SU-DHL-6 (cell line): ENCODE data around the gene LMOD2.

Experiments
- H2AFZ ChIP-seq: fragments of 200-600 bp; sonication (generic); 2 replicates; pipeline ENCODE4 v1.6.1; 2014; ENCODE audit warnings: low read depth, mild to moderate bottlenecking, moderate library complexity, mixed read lengths, antibody characterized with exemption, low read length; ENCODE audit not compliant: severe bottlenecking
- H3F3A ChIP-seq: fragments of 200-600 bp; shearing (Covaris generic); 2 replicates; pipeline ENCODE4 v1.6.0; 2016; ENCODE audit warnings: antibody characterized with exemption, mild to moderate bottlenecking; ENCODE audit not compliant: insufficient read depth
- H3K27ac ChIP-seq: fragments of 200-600 bp; sonication (generic); 2 replicates; pipeline ENCODE4 v1.5.1; 2016; ENCODE audit warnings: low read depth, mild to moderate bottlenecking, low read length, moderate library complexity, mixed read lengths
- H3K27me3 ChIP-seq: fragments of 200-600 bp; sonication (generic), shearing (Covaris generic); 2 replicates; pipeline ENCODE4 v1.6.0; 2014; ENCODE audit warnings: mild to moderate bottlenecking, low read length
- H3K36me3 ChIP-seq: fragments of 200-600 bp; sonication (generic); 2 replicates; pipeline ENCODE4 v1.6.1; 2014; ENCODE audit warnings: mild to moderate bottlenecking, low read length, mixed read lengths
- H3K4me2 ChIP-seq: fragments of 300-600, 200-600 bp; shearing (Covaris generic), sonication (generic); 2 replicates; pipeline ENCODE4 v1.6.0; 2014; ENCODE audit warnings: low read length, low read depth, mild to moderate bottlenecking; ENCODE audit not compliant: poor library complexity, severe bottlenecking
- H3K4me3 ChIP-seq: fragments of 200-600 bp; sonication (generic); 2 replicates; pipeline ENCODE4 v1.5.1; 2014; ENCODE audit warnings: antibody characterized with exemption, low read length, mild to moderate bottlenecking, mixed read lengths; ENCODE audit not compliant: insufficient read depth, poor library complexity, severe bottlenecking
- H3K79me2 ChIP-seq: fragments of 200-600 bp; sonication (generic); 2 replicates; pipeline ENCODE4 v1.6.1; 2014; ENCODE audit warnings: mild to moderate bottlenecking, low read length, moderate library complexity; ENCODE audit not compliant: insufficient read depth
- H3K9ac ChIP-seq: fragments of 200-600 bp; sonication (generic); 2 replicates; pipeline ENCODE4 v1.7.0; 2014; ENCODE audit warnings: mild to moderate bottlenecking, low read length
- H3K9me2 ChIP-seq: fragments of 200-600 bp; sonication (generic); replicated peaks from 2 replicates; pipeline ENCODE4 v1.6.1; 2014; ENCODE audit warnings: low read length; ENCODE audit not compliant: insufficient read depth
- H3K9me3 ChIP-seq: fragments of 200-600 bp; sonication (generic); 2 replicates; pipeline ENCODE4 v1.6.1; 2014; ENCODE audit warnings: low read length, mixed read lengths; ENCODE audit not compliant: insufficient read depth
- H4K20me1 ChIP-seq: fragments of 200-600 bp; sonication (generic); 2 replicates; pipeline ENCODE4 v1.6.1; 2014; ENCODE audit warnings: low read depth, mild to moderate bottlenecking, antibody characterized with exemption, low read length, moderate library complexity, mixed read lengths
- CTCF ChIP-seq: fragments of 200-600 bp; sonication (generic); IDR thresholded peaks from one replicate; pipeline ENCODE4 v1.5.1; 2017; ENCODE audit warnings: antibody characterized with exemption, mild to moderate bottlenecking, low read length, moderate library complexity; ENCODE audit not compliant: insufficient read depth, poor library complexity, severe bottlenecking
- EZH2phosphoT487 ChIP-seq: fragments of 200-600 bp; sonication (generic), shearing (Covaris generic); conservative IDR thresholded peaks from 2 replicates; pipeline ENCODE4 v1.6.1; 2018; ENCODE audit warnings: mild to moderate bottlenecking, antibody characterized with exemption, low read length, moderate library complexity, mixed read lengths

The LMOD2 gene

GRCh38 chr7:123635551-123636359, 19.9 kb upstream of the LMOD2 start:
- Histone ChIP-seq H3K9me3 (no peaks in the 10 kb centered on the region), H3K9ac (no peak overlapping the region), H3F3A (no peaks in the 10 kb centered on the region), H3K27ac (no peak overlapping the region), H3K9me2 (no peaks in the 10 kb centered on the region), H3K4me3 (no peak overlapping the region), H3K4me2 (no peak overlapping the region), H4K20me1 (no peaks in the 10 kb centered on the region), H3K27me3 (no peaks in the 10 kb centered on the region), H3K36me3 (no peaks in the 10 kb centered on the region), H3K79me2 (no peaks in the 10 kb centered on the region), H2AFZ (no peak overlapping the region)
- TF ChIP-seq EZH2phosphoT487 (no peak), CTCF (peak; percentile 9)

GRCh38 chr7:123637203-123637602, 18.5 kb upstream of the LMOD2 start:
- Histone ChIP-seq H4K20me1 (no peaks in the 10 kb centered on the region), H3K9me3 (no peaks in the 10 kb centered on the region), H3K9me2 (no peaks in the 10 kb centered on the region), H3K79me2 (no peaks in the 10 kb centered on the region), H3K27ac (no peak overlapping the region), H3K9ac (no peak overlapping the region), H3K4me2 (no peak overlapping the region), H2AFZ (no peak overlapping the region), H3F3A (no peaks in the 10 kb centered on the region), H3K27me3 (no peaks in the 10 kb centered on the region), H3K4me3 (no peak overlapping the region), H3K36me3 (no peaks in the 10 kb centered on the region)
- TF ChIP-seq CTCF (no peak), EZH2phosphoT487 (no peak)

- no peaks in the 10 kb centered on the region for H4K20me1 ChIP-seq
- H3K4me3 ChIP-seq = no peak overlapping the region
- H3K36me3 ChIP-seq = no peaks in the 10 kb centered on the region
- H3K9me2 ChIP-seq = no peaks in the 10 kb centered on the region
- H2AFZ ChIP-seq = no peak overlapping the region
- no peaks in the 10 kb centered on the region for H3K9me3 ChIP-seq
- H3K79me2 ChIP-seq = no peaks in the 10 kb centered on the region
- H3K27ac ChIP-seq = no peak overlapping the region
- no peak overlapping the region for H3K4me2 ChIP-seq
- H3K9ac ChIP-seq = no peak overlapping the region
- H3K27me3 ChIP-seq = no peaks in the 10 kb centered on the region
- H3F3A ChIP-seq = no peaks in the 10 kb centered on the region
- TF ChIP-seq EZH2phosphoT487 (no peak), CTCF (no peak)
Measured at GRCh38 chr7:123637878-123638277, 17.8 kb upstream of the LMOD2 start.
